GM23338 (cell line): ENCODE results near the gene TRPM3. TPM values are rescaled to one million over a fixed set of nuclear protein-coding genes. Genes with fewer than 3 reads are reported as not detected.

Experiments used
- ATAC-seq: fragments of 200-7000 bp; cut with Tn5 transposase; 3 replicates; pipeline ENCODE4 v1.9.1; 2020
- DNase-seq: peaks from one replicate; pipeline ENCODE4 v3.0.0-alpha.2; 2015; ENCODE audit warnings: low spot score
- H2AFZ ChIP-seq: fragments of 200-600 bp; sonication (generic); 2 replicates; pipeline ENCODE4 v1.8.0; 2016; ENCODE audit warnings: antibody characterized with exemption, mild to moderate bottlenecking, moderate library complexity
- H3F3A ChIP-seq: fragments of 200-600 bp; sonication (generic); replicated peaks from 2 replicates; pipeline ENCODE4 v1.8.0; 2017; ENCODE audit warnings: antibody characterized with exemption, mixed run types, low read depth
- H3K27ac ChIP-seq: fragments of 200-600 bp; sonication (generic); 2 replicates; pipeline ENCODE4 v1.6.1; 2016; ENCODE audit warnings: low read depth
- H3K27me3 ChIP-seq: fragments of 200-600 bp; sonication (generic); 2 replicates; pipeline ENCODE4 v1.8.0; 2016; ENCODE audit warnings: mild to moderate bottlenecking, mixed run types, moderate library complexity; ENCODE audit not compliant: insufficient read depth
- H3K36me3 ChIP-seq: fragments of 200-600 bp; sonication (generic); 2 replicates; pipeline ENCODE4 v1.8.0; 2016; ENCODE audit warnings: mild to moderate bottlenecking; ENCODE audit not compliant: insufficient read depth
- H3K4me1 ChIP-seq: fragments of 200-600 bp; sonication (generic); 2 replicates; pipeline ENCODE4 v1.8.0; 2016; ENCODE audit warnings: mild to moderate bottlenecking, moderate library complexity; ENCODE audit not compliant: insufficient read depth
- H3K4me2 ChIP-seq: fragments of 200-600 bp; sonication (generic); 2 replicates; pipeline ENCODE4 v1.7.1; 2017; ENCODE audit warnings: mixed run types
- H3K4me3 ChIP-seq: fragments of 200-600 bp; sonication (generic); 2 replicates; pipeline ENCODE4 v1.6.1; 2016; ENCODE audit warnings: mixed run types
- H3K79me2 ChIP-seq: fragments of 200-600 bp; sonication (generic); replicated peaks from 2 replicates; pipeline ENCODE4 v1.8.0; 2017; ENCODE audit warnings: mild to moderate bottlenecking; ENCODE audit not compliant: insufficient read depth
- H3K9me2 ChIP-seq: fragments of 200-600 bp; sonication (generic); 2 replicates; pipeline ENCODE4 v1.8.0; 2017; ENCODE audit not compliant: insufficient read depth
- H4K20me1 ChIP-seq: fragments of 200-600 bp; sonication (generic); replicated peaks from 2 replicates; pipeline ENCODE4 v1.8.0; 2017; ENCODE audit warnings: mild to moderate bottlenecking; ENCODE audit not compliant: insufficient read depth
- H3K27ac Mint-ChIP-seq: 2 replicates; pipeline ENCODE4 v1.8.0; 2020; ENCODE audit warnings: inconsistent platforms, mild to moderate bottlenecking, moderate library complexity, mixed read lengths
- H3K27me3 Mint-ChIP-seq: 3 replicates; pipeline ENCODE4 v1.8.0; 2022; ENCODE audit warnings: low read depth, mild to moderate bottlenecking, moderate library complexity, mixed read lengths, inconsistent platforms; ENCODE audit not compliant: insufficient read depth, poor library complexity
- H3K36me3 Mint-ChIP-seq: 3 replicates; pipeline ENCODE4 v1.8.0; 2021; ENCODE audit warnings: low read depth, mild to moderate bottlenecking, inconsistent platforms, moderate library complexity, mixed read lengths
- H3K4me1 Mint-ChIP-seq: 3 replicates; pipeline ENCODE4 v1.8.0; 2020; ENCODE audit warnings: mild to moderate bottlenecking, inconsistent platforms, mixed read lengths
- H3K4me3 Mint-ChIP-seq: 3 replicates; pipeline ENCODE4 v1.8.0; 2021; ENCODE audit warnings: moderate library complexity, mild to moderate bottlenecking, inconsistent platforms, mixed read lengths
- H3K9me3 Mint-ChIP-seq: 3 replicates; pipeline ENCODE4 v1.8.0; 2020; ENCODE audit warnings: moderate library complexity, mild to moderate bottlenecking, inconsistent platforms, mixed read lengths
- CREB1 ChIP-seq: fragments of 250-450 bp; sonication (Bioruptor Pico); IDR thresholded peaks from 2 replicates; pipeline ENCODE4 v1.5.0; 2020; ENCODE audit warnings: low read depth, mild to moderate bottlenecking, moderate library complexity
- CTCF ChIP-seq, 2 experiments: fragments of 200-600 bp in 1 of 2; sonication (generic) in 1 of 2; conservative IDR thresholded peaks; 2 replicates each; pipeline versions ENCODE4 v1.5.1 to v1.6.1; 2016 to 2017; ENCODE audit warnings: antibody characterized with exemption in 2 of 2, low read depth in 2 of 2, mild to moderate bottlenecking in 2 of 2, moderate library complexity in 1 of 2
- ETS1 ChIP-seq: IDR thresholded peaks from 2 replicates; pipeline ENCODE4 v1.6.1; 2016; ENCODE audit warnings: antibody characterized with exemption
- EZH2 ChIP-seq: fragments of 200-600 bp; sonication (generic); IDR thresholded peaks from one replicate; pipeline ENCODE4 v1.8.0; 2017; ENCODE audit warnings: antibody characterized with exemption, mild to moderate bottlenecking, low read depth; ENCODE audit not compliant: unreplicated experiment
- EZH2phosphoT487 ChIP-seq: fragments of 200-600 bp; sonication (generic); IDR thresholded peaks from one replicate; pipeline ENCODE4 v1.8.1; 2018; ENCODE audit warnings: antibody characterized with exemption; ENCODE audit not compliant: unreplicated experiment
- JUNB ChIP-seq: IDR thresholded peaks from one replicate; pipeline ENCODE4 v1.6.1; 2016; ENCODE audit warnings: antibody characterized with exemption; ENCODE audit not compliant: unreplicated experiment
- NANOG ChIP-seq: IDR thresholded peaks from 2 replicates; pipeline ENCODE4 v1.6.1; 2016; ENCODE audit warnings: antibody characterized with exemption, borderline replicate concordance
- POLR2AphosphoS5 ChIP-seq: IDR thresholded peaks from 2 replicates; pipeline ENCODE4 v1.6.1; 2016; ENCODE audit warnings: antibody characterized with exemption, low read depth
- STAT1 ChIP-seq: IDR thresholded peaks from one replicate; pipeline ENCODE4 v1.6.1; 2016; ENCODE audit warnings: antibody characterized with exemption; ENCODE audit not compliant: unreplicated experiment
- ZNF114 ChIP-seq: fragments of 250-450 bp; sonication (Bioruptor Pico); IDR thresholded peaks from 2 replicates; pipeline ENCODE4 v1.5.0; 2020; ENCODE audit warnings: mild to moderate bottlenecking, moderate library complexity
- ZNF331 ChIP-seq: fragments of 250-450 bp; sonication (Bioruptor Pico); IDR thresholded peaks from 2 replicates; pipeline ENCODE4 v1.5.0; 2020; ENCODE audit warnings: low read depth, mild to moderate bottlenecking, moderate library complexity
- ZNF462 ChIP-seq: fragments of 250-450 bp; sonication (Bioruptor Pico); IDR thresholded peaks from 2 replicates; pipeline ENCODE4 v1.5.0; 2020; ENCODE audit warnings: mild to moderate bottlenecking, moderate library complexity
- polyA plus RNA-seq: library from polyadenylated mRNA; unstranded; fragments of >200 nt; fragmentation: Nextera tagmentation; extraction: Ambion mirVana; gene quantifications from 2 replicates; pipeline ENCODE4 v1.2.1, GENCODE V29; 2016
- total RNA-seq: library from RNA; depleted of rRNA; stranded (reverse); fragments of >200 nt; shearing (Covaris generic); gene quantifications from 2 replicates; pipeline ENCODE4 v1.2.3, GENCODE V29; 2014
- TF ChIP-seq, protein P1 (sequence below): IDR thresholded peaks from one replicate; pipeline ENCODE4 v1.6.1; 2018; ENCODE audit warnings: antibody characterized with exemption; ENCODE audit not compliant: unreplicated experiment

Gene TRPM3
- total and polyA plus RNA-seq, 2 experiments from 2014 or later, result 2.8 to 8.2 TPM

- no peaks in the 10 kb centered on the region for H3K9me3 Mint-ChIP-seq
- Histone ChIP-seq H3K4me3 (no peak overlapping the region), H3K36me3 (no peaks in the 10 kb centered on the region), H2AFZ (no peak overlapping the region), H3F3A (no peaks in the 10 kb centered on the region), H3K9me2 (no peaks in the 10 kb centered on the region), H3K4me1 (no peaks in the 10 kb centered on the region), H4K20me1 (no peaks in the 10 kb centered on the region), H3K27me3 (no peaks in the 10 kb centered on the region), H3K27ac (no peak overlapping the region), H3K79me2 (no peaks in the 10 kb centered on the region), H3K4me2 (no peak overlapping the region)
- no peak for ATAC-seq
- H3K36me3 Mint-ChIP-seq, result no peaks in the 10 kb centered on the region
- H3K4me1 Mint-ChIP-seq, result peaks cover 3% of the 10 kb centered on the region; the same call in 1 of the 3 replicates
- no peak overlapping the region for H3K27ac Mint-ChIP-seq
- H3K27me3 Mint-ChIP-seq, result no peaks in the 10 kb centered on the region
- TF ChIP-seq EZH2 (no peak), ZNF114 (CRISPR knock-in tag) (no peak), ZNF331 (no peak), STAT1 (no peak), EZH2phosphoT487 (no peak), JUNB (no peak), CREB1 (CRISPR knock-in tag) (no peak), ZNF462 (no peak), CTCF (conservative IDR thresholded peaks at IDR 0.05; ENCODE audit: low read depth in 2 of 2) (no peak), POLR2AphosphoS5 (no peak), NANOG (no peak), ETS1 (no peak)
- TF ChIP-seq, protein P1, sequence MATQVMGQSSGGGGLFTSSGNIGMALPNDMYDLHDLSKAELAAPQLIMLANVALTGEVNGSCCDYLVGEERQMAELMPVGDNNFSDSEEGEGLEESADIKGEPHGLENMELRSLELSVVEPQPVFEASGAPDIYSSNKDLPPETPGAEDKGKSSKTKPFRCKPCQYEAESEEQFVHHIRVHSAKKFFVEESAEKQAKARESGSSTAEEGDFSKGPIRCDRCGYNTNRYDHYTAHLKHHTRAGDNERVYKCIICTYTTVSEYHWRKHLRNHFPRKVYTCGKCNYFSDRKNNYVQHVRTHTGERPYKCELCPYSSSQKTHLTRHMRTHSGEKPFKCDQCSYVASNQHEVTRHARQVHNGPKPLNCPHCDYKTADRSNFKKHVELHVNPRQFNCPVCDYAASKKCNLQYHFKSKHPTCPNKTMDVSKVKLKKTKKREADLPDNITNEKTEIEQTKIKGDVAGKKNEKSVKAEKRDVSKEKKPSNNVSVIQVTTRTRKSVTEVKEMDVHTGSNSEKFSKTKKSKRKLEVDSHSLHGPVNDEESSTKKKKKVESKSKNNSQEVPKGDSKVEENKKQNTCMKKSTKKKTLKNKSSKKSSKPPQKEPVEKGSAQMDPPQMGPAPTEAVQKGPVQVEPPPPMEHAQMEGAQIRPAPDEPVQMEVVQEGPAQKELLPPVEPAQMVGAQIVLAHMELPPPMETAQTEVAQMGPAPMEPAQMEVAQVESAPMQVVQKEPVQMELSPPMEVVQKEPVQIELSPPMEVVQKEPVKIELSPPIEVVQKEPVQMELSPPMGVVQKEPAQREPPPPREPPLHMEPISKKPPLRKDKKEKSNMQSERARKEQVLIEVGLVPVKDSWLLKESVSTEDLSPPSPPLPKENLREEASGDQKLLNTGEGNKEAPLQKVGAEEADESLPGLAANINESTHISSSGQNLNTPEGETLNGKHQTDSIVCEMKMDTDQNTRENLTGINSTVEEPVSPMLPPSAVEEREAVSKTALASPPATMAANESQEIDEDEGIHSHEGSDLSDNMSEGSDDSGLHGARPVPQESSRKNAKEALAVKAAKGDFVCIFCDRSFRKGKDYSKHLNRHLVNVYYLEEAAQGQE, result no peak
- no peak for DNase-seq
- no peak overlapping the region for H3K4me3 Mint-ChIP-seq
Observed at GRCh38 chr9:70893580-70894122, 227.8 kb downstream of the TRPM3 start.
